CD4-positive, alpha-beta T cell (primary cell): ENCODE measurements around the gene KIF5C. TPM values are rescaled to one million over a fixed set of nuclear protein-coding genes. Genes with fewer than 3 reads are reported as not detected.

Experiments
- ATAC-seq: fragments of 200-7000 bp; cut with Tn5 transposase; one replicate; pipeline ENCODE4 v1.10.0; 2022; ENCODE audit warnings: mild to moderate bottlenecking; ENCODE audit not compliant: poor library complexity
- CTCF ChIA-PET: fragments of 350-600 bp; sonication (Branson Sonifier 250); formaldehyde crosslinking; loops from one replicate; lab custom pipeline; 2021; ENCODE audit warnings: antibody characterized with exemption, inconsistent platforms; lab: Charles Lee
- POLR2A ChIA-PET: fragments of 350-600 bp; sonication (Branson Sonifier 250); formaldehyde crosslinking; loops from one replicate; lab custom pipeline; 2021; ENCODE audit warnings: antibody characterized with exemption, inconsistent platforms; lab: Charles Lee
- DNase-seq, 14 experiments: peaks; one replicate each; pipeline ENCODE4 v3.0.0-alpha.2; 2013 to 2020; ENCODE audit warnings: mixed read lengths in 2 of 14
- H3K27ac ChIP-seq, 2 donors: one replicate each; pipeline versions ENCODE4 v1.5.1 to v1.7.0; 2013; ENCODE audit warnings: low read length in 2 of 2, low read depth in 1 of 2, mild to moderate bottlenecking in 1 of 2
- H3K27me3 ChIP-seq, 2 experiments: 1 replicate in 1 of 2; 2 replicates in 1 of 2; pipeline versions ENCODE4 v1.6.1 to v1.7.0; 2013; ENCODE audit warnings: low read length in 2 of 2, control low read depth in 1 of 2, mild to moderate bottlenecking in 1 of 2, moderate library complexity in 1 of 2; ENCODE audit not compliant: insufficient read depth in 2 of 2, control insufficient read depth in 1 of 2
- H3K36me3 ChIP-seq: one replicate; pipeline ENCODE4 v1.6.1; 2013; ENCODE audit warnings: low read length, control low read depth; ENCODE audit not compliant: insufficient read depth
- H3K4me1 ChIP-seq: one replicate; pipeline ENCODE4 v1.6.1; 2013; ENCODE audit warnings: low read length, control low read depth; ENCODE audit not compliant: insufficient read depth
- H3K4me3 ChIP-seq: one replicate; pipeline ENCODE4 v1.5.1; 2013; ENCODE audit warnings: mild to moderate bottlenecking, low read length, moderate library complexity
- H3K9me3 ChIP-seq, 2 experiments: 1 replicate in 1 of 2; 2 replicates in 1 of 2; pipeline versions ENCODE4 v1.6.1 to v1.7.0; 2013; ENCODE audit warnings: low read length in 2 of 2, mild to moderate bottlenecking in 2 of 2, control low read depth in 1 of 2, moderate library complexity in 1 of 2; ENCODE audit not compliant: control insufficient read depth in 1 of 2, insufficient read depth in 1 of 2
- H3K27ac Mint-ChIP-seq: one replicate; pipeline ENCODE4 v1.8.0; 2020; ENCODE audit warnings: mixed read lengths
- H3K27me3 Mint-ChIP-seq: one replicate; pipeline ENCODE4 v1.8.0; 2021; ENCODE audit warnings: mixed read lengths
- H3K36me3 Mint-ChIP-seq: one replicate; pipeline ENCODE4 v1.8.0; 2021; ENCODE audit warnings: low read depth, mixed read lengths
- H3K4me1 Mint-ChIP-seq: one replicate; pipeline ENCODE4 v1.8.0; 2021; ENCODE audit warnings: low read depth, mixed read lengths
- H3K4me3 Mint-ChIP-seq: one replicate; pipeline ENCODE4 v1.8.0; 2020; ENCODE audit warnings: mild to moderate bottlenecking, mixed read lengths
- H3K9me3 Mint-ChIP-seq: one replicate; pipeline ENCODE4 v1.8.0; 2020; ENCODE audit warnings: mixed read lengths
- CTCF ChIP-seq: fragments of 200-600 bp; IDR thresholded peaks from one replicate; pipeline ENCODE4 v1.8.0; 2022; ENCODE audit warnings: antibody characterized with exemption, mild to moderate bottlenecking
- intact Hi-C, 2 experiments: fragments of 100-400 bp; cut with DNase I in 1 of 2; cut with micrococcal nuclease in 1 of 2; formaldehyde crosslinking; loops; one replicate each; pipeline versions ENCODE4 v1.15.1 to v1.9.0; 2023 to 2025; cut with DNase I, micrococcal nuclease
- total RNA-seq, 174 experiments: library from RNA in 2 of 174; stranded (reverse) in 2 of 174; gene quantifications; one replicate each; pipeline ENCODE4 v1.2.3 and lab custom pipeline; 2021 to 2026

KIF5C gene
- total RNA-seq, 2 experiments from 2014 or later, result 7.3 to 8.1 TPM

- H3K36me3 Mint-ChIP-seq, result peaks cover 9% of the 10 kb centered on the region
- no peaks in the 10 kb centered on the region for H3K9me3 Mint-ChIP-seq
- POLR2A ChIA-PET, result no interaction called here
- no peak for TF ChIP-seq CTCF
- H3K4me3 ChIP-seq, result no peak overlapping the region
- no peak overlapping the region for H3K27ac ChIP-seq
- intact Hi-C loops, result no loop called here
- H3K27ac Mint-ChIP-seq, result no peak overlapping the region
- H3K4me3 Mint-ChIP-seq, result no peak overlapping the region
- no peaks in the 10 kb centered on the region for H3K27me3 Mint-ChIP-seq
- H3K4me1 Mint-ChIP-seq, result peaks cover 5% of the 10 kb centered on the region
- CTCF ChIA-PET, result no interaction called here
- H3K27me3 ChIP-seq, result no peaks in the 10 kb centered on the region
- no peak for ATAC-seq
- no peak for DNase-seq
- no peaks in the 10 kb centered on the region for H3K9me3 ChIP-seq
- H3K36me3 ChIP-seq, result peaks cover 5% of the 10 kb centered on the region
- no peaks in the 10 kb centered on the region for H3K4me1 ChIP-seq
Measured at GRCh38 chr2:148954536-148954935, 79.5 kb downstream of the KIF5C start.

- Mint-ChIP-seq H3K4me3 (no peak overlapping the region), H3K36me3 (peaks cover 4% of the 10 kb centered on the region), H3K27me3 (no peaks in the 10 kb centered on the region), H3K9me3 (no peaks in the 10 kb centered on the region), H3K27ac (no peak overlapping the region), H3K4me1 (peaks cover 5% of the 10 kb centered on the region)
- H3K27ac ChIP-seq, result no peak overlapping the region
- ChIA-PET CTCF (no interaction called here), POLR2A (no interaction called here)
- no peaks in the 10 kb centered on the region for H3K27me3 ChIP-seq
- H3K4me1 ChIP-seq, result no peaks in the 10 kb centered on the region
- no peak for ATAC-seq
- H3K4me3 ChIP-seq, result no peak overlapping the region
- peaks cover 7% of the 10 kb centered on the region for H3K36me3 ChIP-seq
- DNase-seq, result no peak
- no peak for TF ChIP-seq CTCF
- H3K9me3 ChIP-seq, result no peaks in the 10 kb centered on the region
- intact Hi-C loops, result no loop called here
Measured at GRCh38 chr2:148955798-148956197, 80.8 kb downstream of the KIF5C start.

GRCh38 chr2:148957023-148957422, 82.0 kb downstream of the KIF5C start:
- H3K4me3 ChIP-seq, result no peak overlapping the region
- Mint-ChIP-seq H3K36me3 (peaks cover 5% of the 10 kb centered on the region), H3K4me3 (peak overlapping the region; percentile 37), H3K9me3 (no peaks in the 10 kb centered on the region), H3K27me3 (no peaks in the 10 kb centered on the region), H3K27ac (peak overlapping the region; percentile 13), H3K4me1 (peaks cover 5% of the 10 kb centered on the region)
- H3K27me3 ChIP-seq, result no peaks in the 10 kb centered on the region
- ATAC-seq (peak; percentile 58), DNase-seq (peak in 3 of 14 experiments; percentile 6 to 40 (median 33))
- no peaks in the 10 kb centered on the region for H3K4me1 ChIP-seq
- intact Hi-C loops, result no loop called here
- peaks cover 2% of the 10 kb centered on the region for H3K36me3 ChIP-seq
- no peak overlapping the region for H3K27ac ChIP-seq
- no peak for TF ChIP-seq CTCF
- no peaks in the 10 kb centered on the region for H3K9me3 ChIP-seq
- ChIA-PET POLR2A (no interaction called here), CTCF (no interaction called here)
